CD4-positive, alpha-beta T cell treated with Interleukin-2 at 100 ng/mL for 4 hours (primary cell): ENCODE data around the gene ARHGDIG.

Source experiments
- DNase-seq: peaks from one replicate; pipeline ENCODE4 v3.0.0-alpha.2; 2020; ENCODE audit warnings: low spot score

Gene ARHGDIG

DNA sequence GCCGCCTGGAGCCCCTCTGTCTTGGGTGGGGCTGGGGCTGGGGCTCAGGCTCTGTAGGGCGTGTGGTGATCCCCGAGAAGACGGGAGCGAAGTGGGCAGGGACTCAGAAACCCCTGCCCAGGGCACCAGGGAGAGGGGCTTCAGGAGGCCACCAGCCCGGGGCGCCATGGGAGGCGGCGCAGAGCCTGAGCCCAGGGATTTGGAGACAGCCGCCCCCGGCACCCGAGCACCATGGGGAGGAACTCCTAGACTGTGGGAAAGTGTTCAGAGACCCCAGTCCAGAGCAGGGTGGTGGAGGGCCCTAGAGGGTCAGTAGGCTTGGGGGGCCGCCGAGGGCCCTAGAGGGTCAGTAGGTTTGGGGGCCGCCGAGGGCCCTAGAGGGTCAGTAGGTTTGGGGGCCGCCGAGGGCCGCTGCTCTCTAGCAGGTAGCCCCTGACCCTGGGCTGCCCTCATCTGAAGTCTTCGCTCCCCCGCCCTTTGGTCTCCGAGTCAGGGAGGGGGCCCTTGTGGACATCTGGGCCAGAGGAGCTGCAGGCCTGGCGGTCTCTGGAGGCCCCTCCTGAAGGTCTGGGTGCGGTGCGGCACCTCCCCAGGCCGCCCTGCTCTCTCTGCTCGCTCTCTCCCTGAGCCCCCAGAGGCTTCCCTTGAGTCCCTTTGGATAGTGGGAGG, 734 bp downstream of the ARHGDIG start:
- no peak for DNase-seq

DNA sequence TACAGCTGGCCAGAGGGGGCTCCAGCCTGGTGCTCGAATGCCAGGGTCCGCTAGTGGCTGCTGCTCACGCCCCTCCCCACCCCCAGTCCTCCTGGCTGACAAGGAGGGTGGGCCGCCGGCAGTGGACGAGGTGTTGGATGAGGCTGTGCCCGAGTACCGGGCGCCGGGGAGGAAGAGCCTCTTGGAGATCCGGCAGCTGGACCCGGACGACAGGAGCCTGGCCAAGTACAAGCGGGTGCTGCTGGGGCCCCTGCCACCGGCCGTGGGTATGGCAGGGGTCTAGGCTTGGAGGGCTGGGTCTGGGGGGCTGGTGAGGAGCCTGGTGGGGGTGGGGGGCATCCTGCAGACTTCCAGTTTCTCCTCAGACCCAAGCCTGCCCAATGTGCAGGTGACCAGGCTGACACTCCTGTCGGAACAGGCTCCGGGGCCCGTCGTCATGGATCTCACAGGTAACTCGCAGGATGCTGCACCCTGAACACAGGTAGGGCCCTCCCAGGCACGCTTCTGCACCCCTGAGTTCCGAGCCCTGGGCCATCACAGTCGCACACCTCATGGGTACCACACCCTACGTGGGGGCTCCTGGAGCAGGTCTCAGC, 1.4 kb downstream of the ARHGDIG start:
- no peak for DNase-seq

DNA sequence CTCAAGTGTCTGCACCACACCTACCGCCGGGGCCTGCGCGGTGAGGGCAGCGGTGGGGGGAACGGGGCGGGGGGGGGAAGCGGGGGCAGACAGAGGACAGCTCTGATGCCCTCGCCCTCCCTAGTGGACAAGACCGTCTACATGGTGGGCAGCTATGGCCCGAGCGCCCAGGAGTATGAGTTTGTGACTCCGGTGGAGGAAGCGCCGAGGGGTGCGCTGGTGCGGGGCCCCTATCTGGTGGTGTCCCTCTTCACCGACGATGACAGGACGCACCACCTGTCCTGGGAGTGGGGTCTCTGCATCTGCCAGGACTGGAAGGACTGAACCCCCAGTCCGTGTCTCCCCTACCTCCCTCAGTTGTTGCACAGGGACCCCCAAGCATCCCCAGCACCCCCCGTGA, 2.1 kb downstream of the ARHGDIG start:
- no peak for DNase-seq

DNA sequence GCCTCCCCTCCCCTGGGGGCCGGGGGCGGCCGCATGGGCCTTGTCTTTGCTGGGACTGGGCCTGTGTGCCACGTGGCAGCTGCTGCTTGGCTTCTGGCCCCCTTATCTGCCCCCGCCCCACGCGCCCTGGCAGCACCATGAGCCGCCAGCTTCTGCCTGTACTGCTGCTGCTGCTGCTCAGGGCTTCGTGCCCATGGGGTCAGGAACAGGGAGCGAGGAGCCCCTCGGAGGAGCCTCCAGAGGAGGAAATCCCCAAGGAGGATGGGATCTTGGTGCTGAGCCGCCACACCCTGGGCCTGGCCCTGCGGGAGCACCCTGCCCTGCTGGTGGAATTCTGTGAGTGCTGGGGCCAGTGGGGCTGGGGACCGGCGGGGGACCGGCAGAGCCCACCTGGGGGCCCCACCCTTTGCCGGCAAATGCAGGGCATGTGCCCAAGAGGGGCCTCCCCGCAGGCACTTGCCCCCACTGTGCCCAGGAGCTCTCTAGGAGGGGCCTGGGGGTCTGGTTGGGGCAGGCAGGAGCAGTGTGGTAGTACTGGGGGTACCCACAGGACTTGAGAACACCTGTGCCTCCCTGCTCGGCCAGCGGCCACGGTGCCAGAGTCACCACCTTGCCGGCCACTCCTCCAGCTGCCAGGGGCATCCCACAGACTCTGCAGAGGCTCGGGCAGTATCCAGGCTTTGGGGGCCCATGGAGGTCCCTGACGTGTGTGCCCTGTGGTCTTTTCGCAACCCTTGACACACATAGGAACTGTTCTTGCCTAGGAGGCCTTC, 2.8 kb downstream of the ARHGDIG start, which contains the start of gene PDIA2:
PDIA2 (plus strand) TSS at position 132 of the 773 bp plus-strand sequence; CDS start at position 138, 6 bp downstream.
- no peak for DNase-seq

DNA sequence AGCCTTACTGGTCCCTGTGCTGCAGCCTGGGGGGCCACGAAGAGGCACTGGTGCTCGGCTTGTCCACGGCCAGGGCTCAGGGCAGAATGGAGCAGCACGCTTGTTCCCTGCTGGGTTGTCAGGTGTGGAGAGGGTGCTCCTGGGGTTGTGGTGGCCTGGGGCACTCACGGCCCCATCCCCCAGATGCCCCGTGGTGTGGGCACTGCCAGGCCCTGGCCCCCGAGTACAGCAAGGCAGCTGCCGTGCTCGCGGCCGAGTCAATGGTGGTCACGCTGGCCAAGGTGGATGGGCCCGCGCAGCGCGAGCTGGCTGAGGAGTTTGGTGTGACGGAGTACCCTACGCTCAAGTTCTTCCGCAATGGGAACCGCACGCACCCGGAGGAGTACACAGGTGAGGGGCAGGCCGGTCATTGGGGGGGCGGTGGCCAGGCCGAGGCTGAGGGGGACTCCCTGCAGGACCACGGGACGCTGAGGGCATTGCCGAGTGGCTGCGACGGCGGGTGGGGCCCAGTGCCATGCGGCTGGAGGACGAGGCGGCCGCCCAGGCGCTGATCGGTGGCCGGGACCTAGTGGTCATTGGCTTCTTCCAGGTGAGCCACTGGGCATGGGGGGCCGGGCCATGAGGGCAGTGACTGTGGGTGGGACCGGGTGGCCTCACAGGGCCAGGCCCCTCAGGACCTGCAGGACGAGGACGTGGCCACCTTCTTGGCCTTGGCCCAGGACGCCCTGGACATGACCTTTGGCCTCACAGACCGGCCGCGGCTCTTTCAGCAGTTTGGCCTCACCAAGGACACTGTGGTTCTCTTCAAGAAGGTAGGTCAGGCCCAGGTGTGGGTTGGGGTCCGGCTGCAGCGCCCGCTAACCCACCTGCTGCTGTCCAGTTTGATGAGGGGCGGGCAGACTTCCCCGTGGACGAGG, 4.1 kb downstream of the ARHGDIG start:
- DNase-seq = no peak

DNA sequence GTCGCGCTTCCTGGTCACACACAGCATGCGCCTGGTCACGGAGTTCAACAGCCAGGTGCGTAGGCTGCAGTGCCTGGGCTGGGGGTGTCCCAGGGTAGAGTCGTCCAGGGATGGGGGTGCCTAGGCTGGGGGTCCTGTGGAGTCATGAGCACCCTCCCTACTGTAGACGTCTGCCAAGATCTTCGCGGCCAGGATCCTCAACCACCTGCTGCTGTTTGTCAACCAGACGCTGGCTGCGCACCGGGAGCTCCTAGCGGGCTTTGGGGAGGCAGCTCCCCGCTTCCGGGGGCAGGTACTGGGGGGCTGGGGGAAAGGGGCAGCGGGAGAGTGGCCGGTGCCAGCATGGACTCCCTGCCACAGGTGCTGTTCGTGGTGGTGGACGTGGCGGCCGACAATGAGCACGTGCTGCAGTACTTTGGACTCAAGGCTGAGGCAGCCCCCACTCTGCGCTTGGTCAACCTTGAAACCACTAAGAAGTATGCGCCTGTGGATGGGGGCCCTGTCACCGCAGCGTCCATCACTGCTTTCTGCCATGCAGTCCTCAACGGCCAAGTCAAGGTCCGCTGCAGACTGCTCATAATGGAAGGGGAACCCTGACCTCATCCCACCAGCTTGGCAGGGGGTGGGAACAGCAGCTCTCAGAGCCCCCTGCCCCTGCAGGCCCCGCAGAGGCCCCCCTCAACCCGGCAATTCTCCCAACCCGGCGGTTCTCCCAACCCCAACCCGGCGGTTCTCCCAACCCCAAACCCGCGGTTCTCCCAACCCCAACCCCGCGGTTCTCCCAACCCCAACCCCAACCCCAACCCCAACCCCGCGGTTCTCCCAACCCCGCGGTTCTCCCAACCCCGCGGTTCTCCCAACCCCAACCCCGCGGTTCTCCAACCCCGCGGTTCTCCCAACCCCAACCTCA, 5.0 kb downstream of the ARHGDIG start:
- no peak for DNase-seq

DNA sequence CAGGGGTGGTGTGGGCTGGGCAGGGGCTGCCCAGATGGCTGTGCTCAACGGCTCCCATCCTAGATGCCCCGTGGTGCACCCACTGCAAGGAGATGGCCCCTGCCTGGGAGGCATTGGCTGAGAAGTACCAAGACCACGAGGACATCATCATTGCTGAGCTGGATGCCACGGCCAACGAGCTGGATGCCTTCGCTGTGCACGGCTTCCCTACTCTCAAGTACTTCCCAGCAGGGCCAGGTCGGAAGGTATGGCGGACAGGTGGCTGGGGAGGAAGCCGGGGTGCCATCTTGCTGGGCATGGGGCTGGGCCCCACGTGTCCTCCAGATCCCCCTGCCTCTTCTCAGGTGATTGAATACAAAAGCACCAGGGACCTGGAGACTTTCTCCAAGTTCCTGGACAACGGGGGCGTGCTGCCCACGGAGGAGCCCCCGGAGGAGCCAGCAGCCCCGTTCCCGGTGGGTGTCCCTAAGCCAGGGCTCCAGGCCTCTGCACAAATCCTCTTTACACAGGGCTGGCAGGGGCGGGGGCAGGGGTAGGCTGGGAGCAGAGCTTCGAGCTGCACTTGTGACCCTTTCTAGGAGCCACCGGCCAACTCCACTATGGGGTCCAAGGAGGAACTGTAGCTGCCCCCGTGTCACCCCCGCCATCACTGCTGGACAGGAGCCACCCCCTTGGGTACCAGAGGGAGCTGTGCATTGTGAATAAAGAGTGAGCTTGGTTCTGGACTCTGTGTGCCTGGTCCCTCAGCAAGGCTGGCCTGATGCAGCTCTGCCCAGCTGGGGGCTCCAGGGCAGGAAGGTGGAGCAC, 6.3 kb downstream of the ARHGDIG start:
- DNase-seq = no peak

DNA sequence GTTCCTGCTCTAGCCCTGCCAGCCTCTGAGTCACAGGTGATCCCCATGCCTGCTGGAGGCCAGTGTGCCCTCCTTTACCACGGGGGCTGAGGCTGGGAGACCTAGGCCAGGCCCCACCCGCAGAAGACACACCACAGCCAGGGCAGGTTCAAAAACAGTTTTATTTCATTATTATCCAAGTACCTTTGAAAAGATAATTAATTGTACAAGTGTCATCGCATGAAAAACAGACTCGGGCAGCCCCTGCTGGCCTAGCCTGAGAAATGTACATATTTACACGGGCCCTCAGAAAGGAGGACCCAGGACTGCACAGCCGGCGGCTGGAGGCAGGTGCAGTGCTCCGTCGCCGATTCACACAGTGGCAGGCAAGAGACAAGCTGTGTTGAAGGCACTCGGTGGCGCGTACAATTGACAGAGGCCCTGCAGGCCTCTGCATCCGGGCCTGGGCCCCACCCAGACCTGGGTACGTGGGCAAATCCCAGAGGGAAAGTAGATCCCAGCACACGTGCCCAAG, 7.0 kb downstream of the ARHGDIG start:
- no peak for DNase-seq

DNA sequence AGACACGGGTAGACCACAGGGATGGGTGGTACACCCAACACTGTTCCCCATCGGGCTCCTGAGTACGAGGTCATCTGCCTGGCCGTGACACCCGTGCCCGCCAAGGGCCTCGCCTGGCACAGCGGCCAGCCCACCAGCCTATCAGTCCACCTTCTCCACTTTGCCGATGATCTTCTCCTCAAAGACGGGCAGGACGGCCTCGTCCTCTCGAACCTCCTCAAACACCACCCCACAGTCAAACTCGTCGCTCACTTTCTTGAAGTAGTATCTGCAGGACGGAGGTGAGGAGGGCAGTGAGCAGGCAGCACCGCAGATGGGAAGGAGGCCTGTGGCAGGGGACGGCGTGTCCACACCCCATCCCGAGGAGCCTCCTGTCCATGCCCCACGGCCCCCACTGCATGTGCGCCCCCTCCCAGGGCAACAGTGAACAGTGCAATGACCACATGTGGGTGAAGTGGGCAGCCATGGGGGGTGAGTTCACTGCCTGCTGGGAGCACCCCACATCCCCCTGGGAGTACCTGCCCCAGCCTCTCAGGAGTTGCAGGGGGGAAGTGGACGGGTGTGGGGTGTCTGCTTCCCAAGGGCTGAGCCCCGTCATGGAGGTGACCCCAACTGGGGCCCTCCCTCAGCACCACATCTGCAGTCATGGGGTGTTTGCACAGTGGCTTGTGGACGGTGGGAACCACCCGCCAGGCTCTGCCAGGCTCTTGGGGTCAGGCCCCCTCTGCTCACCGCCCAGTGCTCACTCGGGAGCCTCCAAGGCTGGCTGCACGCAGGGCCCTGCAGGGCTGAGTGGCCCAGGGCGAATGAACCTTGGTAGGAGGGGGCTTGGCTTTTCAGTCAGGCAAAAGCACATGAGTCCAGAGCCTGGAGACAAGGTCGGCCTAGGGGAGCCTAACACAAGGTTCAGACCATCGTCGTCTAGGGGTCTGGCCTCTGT, 7.9 kb downstream of the ARHGDIG start:
- no peak for DNase-seq

DNA sequence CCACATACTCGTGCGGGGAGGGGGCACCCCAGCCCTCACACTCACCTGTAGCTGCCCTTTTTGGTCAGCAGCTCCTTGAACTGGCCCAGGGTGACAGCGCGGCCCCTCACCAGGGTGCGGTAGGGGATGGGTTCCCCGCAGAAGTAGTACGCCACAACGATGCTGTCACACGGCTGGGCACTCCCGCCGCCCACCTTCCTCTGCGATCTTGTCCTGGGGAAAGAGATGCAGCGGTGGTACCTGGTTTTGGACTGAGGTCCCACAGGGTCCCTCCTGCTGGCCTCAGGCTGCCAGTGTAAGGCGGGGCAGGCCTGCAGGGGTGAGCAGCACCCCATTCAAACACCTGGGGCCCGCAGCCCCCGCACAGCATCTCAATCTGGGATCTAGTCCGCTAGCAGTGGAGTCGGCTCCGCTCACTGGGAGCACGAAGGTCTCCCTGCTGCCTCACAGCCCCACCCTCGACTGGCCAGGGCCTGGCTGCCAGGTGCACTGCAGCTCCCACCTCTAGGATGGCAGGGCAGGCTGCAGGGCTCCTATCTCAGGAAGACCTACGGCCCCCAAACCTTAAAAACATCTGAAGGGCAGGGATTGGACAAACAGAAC, 9.1 kb downstream of the ARHGDIG start:
- no peak for DNase-seq

DNA sequence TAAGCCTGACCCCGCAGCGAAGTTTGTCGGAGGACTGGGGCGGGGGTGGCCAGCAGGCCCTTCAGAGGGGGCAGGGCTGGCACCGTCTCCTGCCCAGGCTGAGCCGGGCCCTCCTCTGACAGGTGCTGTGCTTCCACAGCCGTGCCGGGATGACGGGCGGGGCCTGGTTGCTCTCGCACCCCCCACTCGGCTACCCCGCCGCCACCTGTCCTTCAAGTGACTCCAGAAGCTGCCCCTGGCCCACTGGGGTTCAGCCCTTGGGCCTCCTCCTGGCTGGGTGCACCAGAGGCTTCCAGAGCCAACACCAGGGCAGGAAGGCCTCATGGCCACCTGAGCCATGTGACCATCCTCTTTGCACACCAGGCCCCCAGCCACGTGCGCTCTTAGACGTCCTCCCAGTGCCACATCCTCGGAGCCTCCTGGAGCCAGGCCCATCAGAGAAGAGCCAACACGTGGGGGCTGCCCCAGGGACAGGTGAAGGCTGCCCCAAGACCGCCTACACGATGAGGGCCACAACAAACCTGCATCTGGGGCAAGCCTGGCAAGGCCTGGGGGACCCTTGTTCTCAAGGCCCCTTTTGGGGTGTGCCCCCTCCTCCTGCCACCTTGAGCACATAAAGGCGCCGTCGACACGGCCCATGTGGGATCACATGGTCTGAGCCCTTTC, 9.8 kb downstream of the ARHGDIG start:
- DNase-seq = no peak

DNA sequence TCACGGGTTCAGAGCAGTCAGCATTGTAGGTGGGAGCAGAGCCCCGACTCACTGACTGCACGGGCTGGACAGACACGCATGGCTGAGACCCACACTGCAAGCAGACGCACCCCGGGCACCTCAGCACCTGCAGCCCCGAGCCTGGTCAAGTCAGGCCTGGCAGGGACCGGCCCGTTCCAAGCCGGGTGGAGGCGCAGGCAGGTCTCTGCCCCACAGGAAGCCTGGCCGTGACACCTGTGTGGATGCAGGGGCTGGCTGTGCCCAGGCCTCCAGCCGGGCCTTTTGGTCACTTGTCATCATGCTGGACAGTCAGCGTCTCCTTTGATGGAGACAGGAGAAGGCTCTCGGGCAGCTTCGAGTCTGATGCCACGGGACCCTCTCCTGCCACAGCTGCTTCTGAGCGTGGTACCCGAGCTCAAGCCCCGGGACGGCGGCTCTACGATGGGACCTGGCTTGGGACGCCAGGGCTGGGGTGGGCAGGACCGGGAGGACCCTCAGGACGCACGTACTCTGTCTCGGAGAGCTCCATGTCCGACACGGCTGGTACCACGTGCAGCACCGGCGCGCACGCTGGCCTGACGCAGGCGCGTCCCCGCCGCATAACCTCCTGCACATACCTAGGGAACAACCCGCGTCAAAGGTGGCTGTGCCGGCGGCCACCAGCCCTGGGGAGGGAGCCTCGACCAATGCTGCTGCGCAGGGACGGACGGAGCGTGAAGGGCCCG, 10.5 kb downstream of the ARHGDIG start:
- no peak for DNase-seq

DNA sequence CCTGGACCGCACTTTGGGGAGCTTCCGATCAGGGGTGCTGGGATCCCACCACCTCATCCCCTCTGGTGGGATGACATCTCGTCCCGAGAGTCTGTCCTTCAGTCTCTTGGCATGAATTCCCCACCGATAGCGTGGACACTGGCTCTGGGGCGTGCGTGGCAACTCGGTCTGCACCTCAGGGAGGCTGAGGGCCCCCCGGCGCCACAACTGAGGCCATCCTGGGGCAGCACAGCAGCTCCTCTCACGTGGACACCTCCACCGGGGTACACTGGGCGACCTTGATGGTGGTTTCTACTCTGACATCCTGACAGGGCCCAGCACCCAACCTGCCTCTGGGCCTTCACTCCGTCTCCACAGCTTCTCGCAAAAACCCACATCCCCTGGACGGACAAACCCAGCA, 11.1 kb downstream of the ARHGDIG start:
- DNase-seq = no peak

DNA sequence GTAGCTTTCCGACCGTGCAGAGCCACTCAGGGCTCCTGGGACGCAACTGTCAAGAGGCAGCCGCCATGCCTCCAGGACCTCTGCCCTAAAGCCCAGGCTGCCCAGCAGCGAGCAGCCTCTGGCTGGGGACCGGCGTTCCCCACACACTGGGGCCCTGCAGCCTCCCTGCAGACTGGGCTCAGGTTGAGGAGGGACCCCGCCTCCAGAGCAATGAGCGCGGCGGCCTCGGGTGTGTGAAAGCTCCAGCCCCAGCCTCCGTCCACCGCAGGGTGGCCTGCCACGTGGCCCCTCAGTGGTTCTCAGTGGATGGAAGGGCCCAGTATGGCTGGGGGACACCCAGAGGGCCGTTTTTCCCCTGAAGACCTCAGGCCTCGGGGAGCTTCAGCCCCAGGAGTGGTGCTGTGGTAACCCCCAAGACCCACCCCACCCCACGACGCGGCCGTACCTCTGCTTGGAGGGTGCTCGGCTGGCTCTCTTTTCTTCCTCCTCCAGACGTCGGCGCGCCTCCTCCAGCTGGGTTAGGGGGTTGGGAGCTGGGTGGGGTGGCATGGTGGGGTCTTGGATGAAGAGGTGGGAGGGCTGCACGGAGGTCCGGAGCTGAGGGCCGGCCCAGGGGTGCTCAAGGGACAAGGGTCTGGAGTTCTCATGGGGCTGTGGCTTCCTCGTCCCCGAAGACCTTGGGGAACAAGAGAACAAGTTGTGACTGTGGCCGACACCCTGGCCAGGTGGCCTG, 12.8 kb downstream of the ARHGDIG start:
- DNase-seq = no peak

DNA sequence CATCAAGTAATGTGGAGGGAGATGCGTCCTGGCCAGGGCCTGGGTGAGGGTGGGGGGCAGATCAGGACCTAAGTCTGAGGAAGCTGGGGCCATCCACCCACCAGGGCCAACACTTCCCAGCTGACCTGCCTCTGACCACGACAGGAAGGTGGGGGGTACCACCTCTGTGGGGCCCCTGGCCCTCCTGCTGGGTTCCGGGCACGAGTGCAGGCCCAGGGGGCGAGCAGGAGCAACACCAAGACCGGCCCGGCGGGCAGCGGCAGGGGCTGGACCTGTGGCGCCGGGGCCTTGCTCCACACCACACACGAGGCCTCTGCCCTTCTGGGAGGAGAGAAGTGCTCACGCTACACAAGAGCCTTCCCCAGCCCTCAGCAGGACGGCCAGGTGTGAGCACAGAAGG, 15.9 kb downstream of the ARHGDIG start:
- no peak for DNase-seq

DNA sequence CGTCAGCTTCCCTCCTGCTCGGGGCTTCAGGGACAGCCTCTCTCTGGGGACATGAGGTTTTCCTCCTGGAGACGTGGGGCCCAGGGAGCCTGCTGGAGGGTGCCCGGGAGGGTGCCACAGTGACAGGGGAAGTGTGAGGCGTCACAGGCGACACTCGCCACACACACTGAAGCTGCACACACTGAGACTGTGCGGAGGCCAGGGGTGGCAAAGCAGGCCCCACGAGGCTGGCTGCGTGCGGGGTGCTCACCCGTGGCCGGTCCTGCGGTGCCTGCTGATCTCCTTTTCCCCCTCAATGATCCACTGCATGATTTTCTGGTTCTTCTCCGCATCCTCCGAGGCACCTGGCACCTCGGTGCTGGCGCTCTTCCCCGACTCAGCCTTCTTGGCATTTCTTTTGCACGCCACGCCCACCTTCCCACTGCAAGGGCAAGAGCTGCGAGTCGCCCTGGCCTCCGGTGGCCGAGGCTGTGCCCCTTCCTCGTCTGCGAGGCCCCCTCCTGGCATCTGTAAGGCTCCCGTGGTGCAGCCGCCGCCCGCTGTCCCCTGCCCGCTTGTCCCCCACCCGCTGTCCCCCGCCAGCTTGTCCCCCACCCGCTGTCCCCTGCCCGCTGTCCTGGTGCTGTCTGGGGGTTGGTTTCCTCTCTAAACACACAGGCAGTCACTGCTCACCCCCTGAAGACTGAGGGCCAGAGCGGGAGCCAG, 16.6 kb downstream of the ARHGDIG start:
- no peak for DNase-seq
